GM18498 (cell line): Measurements from ENCODE around the gene PGAM4.
"Not testable (repeated sequence)": the region's sequence is repeated elsewhere in the genome, so short reads cannot be mapped to it uniquely, and the experiment has no call there.

Source experiments
- ATAC-seq: cut with Tn5 transposase; IDR thresholded peaks from one replicate; pipeline ENCODE4 v1.9.1; 2021; ENCODE audit warnings: mild to moderate bottlenecking, moderate library complexity; ENCODE audit not compliant: unreplicated experiment

The PGAM4 gene

DNA sequence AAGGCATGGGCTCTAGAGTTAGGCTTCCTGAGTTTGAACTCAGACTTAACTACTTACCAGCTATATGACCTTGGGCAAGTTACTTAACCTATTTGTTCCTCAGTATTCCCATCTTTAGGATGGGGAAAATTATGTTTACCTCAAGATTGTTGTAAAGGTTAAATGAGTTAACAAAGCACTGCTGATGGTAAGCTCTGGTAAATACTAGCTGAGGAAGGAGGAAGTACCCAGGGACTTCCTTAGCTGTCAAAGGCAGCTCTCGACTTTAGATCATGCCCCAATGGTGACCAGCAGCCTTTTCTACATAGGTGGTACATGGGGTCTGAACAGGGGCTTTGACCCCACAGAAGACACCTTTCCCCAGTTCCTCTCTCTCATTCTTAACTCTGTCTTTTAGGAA lies 38.9 kb downstream of the PGAM4 start:
- ATAC-seq: no peak

DNA sequence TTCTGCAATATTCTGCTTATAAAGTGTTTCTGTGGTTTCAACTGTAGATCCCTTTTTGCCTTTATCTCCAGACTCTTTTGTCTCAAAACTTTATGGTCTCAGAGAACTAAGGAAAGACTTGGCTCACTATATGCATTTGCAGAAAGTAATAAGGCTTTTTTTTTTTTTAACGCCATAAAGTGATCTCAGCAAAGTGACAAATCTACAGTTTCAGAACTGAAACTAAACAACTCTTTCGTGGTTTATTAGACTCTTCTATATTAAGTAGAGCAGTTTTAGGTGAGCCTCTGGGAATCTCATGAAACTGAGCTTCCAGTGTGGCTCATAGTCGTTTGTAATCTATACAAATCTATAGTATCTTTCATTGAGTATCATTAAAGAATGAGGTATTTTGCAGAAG lies 43.7 kb downstream of the PGAM4 start:
- ATAC-seq: peak; percentile 55

DNA sequence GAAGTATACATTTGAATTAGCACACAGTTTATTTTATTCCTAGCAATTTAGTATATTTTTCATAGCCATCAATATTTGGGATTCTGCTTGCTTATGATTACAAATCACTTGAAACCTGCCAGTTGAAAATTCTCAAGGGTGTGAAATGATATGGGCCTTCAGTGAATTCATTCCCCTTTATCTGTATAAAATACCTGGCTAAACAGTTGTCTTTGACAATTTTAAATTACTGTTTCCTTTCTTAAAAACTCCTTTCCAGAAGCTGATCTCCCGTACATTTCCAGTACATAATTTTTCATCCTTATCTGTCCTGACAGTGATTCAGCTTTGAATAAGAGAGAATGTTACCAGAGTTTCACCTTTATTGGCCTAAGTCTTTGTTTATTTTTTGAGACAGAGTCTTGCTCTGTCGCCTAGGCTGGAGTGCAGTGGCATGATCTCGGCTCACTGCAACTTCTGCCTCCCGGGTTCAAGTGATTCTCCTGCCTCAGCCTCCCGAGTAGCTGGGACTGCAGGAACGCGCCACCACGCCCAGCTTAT lies 45.0 kb downstream of the PGAM4 start:
- no peak for ATAC-seq

DNA sequence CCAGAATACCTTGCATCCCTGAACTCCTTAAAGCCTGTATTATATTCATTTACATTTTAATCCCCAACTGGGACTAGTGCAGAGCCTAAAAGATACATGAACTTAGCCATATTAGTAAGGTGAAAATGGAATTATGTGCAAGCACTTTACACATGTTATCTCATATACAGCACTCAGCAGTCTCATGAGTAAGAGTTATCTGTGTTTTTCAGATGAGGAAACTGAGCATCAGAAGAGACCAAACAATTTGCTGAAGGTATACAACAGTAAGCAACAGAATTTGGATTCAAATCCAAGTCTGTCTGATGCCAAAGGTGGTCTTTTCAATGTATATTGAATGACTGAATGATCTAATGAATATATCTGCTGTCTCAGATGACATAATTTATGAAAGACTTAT lies 46.7 kb downstream of the PGAM4 start:
- no peak for ATAC-seq

DNA sequence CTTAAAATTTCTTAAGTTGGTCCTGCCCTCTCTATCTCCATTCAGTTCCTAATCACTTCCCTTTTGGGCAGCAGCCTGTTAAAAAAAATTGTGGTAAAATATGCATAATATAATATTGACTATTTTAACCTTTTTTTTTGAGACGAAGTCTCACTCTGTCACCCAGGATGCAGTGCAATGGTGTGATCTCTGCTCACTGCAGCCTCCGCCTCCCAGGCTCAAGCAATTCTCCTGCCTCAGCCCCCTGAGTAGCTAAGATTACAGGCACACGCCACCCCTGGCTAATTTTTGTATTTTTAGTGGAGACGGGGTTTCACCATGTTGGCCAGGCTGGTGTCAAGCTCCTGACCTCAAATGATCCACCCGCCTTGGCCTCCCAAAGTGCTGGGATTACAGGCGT lies 50.1 kb downstream of the PGAM4 start:
- ATAC-seq: not testable (repeated sequence)

DNA sequence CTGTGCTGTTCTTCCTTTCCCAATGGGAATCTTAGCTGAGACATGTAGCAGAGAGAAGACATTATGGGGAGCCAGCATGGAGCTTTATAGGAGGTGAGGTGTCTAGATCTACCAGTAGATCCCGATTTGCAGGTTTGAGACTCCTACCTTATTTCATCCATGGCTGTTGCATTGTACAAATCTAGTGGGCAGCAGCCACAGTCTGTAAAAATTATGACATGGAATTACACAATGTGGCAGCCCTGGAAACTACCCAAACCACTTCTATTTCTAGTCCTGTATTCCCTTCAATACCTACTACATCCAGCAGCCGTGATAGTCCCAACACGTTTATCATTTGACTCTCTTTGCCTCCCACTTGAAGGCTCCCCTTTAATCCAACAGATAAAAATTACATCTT lies 50.9 kb downstream of the PGAM4 start:
- ATAC-seq: no peak
